GM12878 (cell line): Measurements from ENCODE around the gene LRRC8B. TPM values are rescaled to one million over a fixed set of nuclear protein-coding genes. Genes with fewer than 3 reads are reported as not detected.

Experiments used
- ATAC-seq: fragments of 200-7000 bp; cut with Tn5 transposase; 3 replicates; pipeline ENCODE4 v1.9.1; 2020; ENCODE audit warnings: mild to moderate bottlenecking, moderate library complexity
- BruUV-seq: library from RNA; stranded (reverse); fragments of 400-500 nt; replicated peaks from 2 replicates; lab custom pipeline; 2021; lab: Mats Ljungman, UMichigan
- CTCF ChIA-PET: fragments of 300-600 bp; sonication (Branson Sonifier 250); formaldehyde crosslinking; extraction: SDS; loops from one replicate; lab custom pipeline; 2021; ENCODE audit warnings: inconsistent platforms; lab: Yijun Ruan, JAX
- POLR2A ChIA-PET: fragments of 350-600 bp; formaldehyde crosslinking; extraction: SDS; loops from one replicate; lab custom pipeline; 2021; ENCODE audit warnings: inconsistent platforms; lab: Charles Lee
- RAD21 ChIA-PET: fragments of 300-600 bp; sonication (Branson Sonifier 250); formaldehyde crosslinking; loops from one replicate; lab custom pipeline; 2023; ENCODE audit warnings: antibody characterized with exemption; ENCODE audit not compliant: unreplicated experiment; lab: Charles Lee
- SMC1A ChIA-PET: fragments of 300-600 bp; sonication (Branson Sonifier 250); formaldehyde crosslinking; loops from one replicate; lab custom pipeline; 2023; ENCODE audit not compliant: unreplicated experiment, uncharacterized antibody; lab: Charles Lee
- DNase-seq: peaks from one replicate; pipeline ENCODE4 v3.0.0-alpha.2; 2011; ENCODE audit warnings: low read depth, low spot score
- FAIRE-seq: peaks from 3 replicates; lab custom pipeline; 2011; peaks lifted over from hg19 to GRCh38; lab: Jason Lieb, UNC
- H2AFZ ChIP-seq: 2 replicates; pipeline ENCODE4 v1.6.0; 2011; ENCODE audit warnings: low read depth, low read length, control low read depth; ENCODE audit not compliant: control insufficient read depth
- H3K27ac ChIP-seq: 2 replicates; pipeline ENCODE4 v1.5.1; 2011; ENCODE audit warnings: control low read depth; ENCODE audit not compliant: control insufficient read depth, insufficient read depth
- H3K27me3 ChIP-seq, 2 experiments: replicated peaks in 1 of 2; 2 replicates each; pipeline versions ENCODE4 v1.6.0 to v1.6.1; 2011; ENCODE audit warnings: low read length in 1 of 2; ENCODE audit not compliant: control insufficient read depth in 2 of 2, insufficient read depth in 2 of 2
- H3K36me3 ChIP-seq, 2 experiments: 2 replicates each; pipeline ENCODE4 v1.5.1; 2011; ENCODE audit warnings: low read length in 1 of 2; ENCODE audit not compliant: control insufficient read depth in 2 of 2, insufficient read depth in 2 of 2
- H3K4me1 ChIP-seq: 2 replicates; pipeline ENCODE4 v1.6.1; 2011; ENCODE audit warnings: mild to moderate bottlenecking, low read length, moderate library complexity, mixed read lengths; ENCODE audit not compliant: control insufficient read depth, insufficient read depth
- H3K4me2 ChIP-seq: 2 replicates; pipeline ENCODE4 v1.6.0; 2011; ENCODE audit warnings: control low read depth; ENCODE audit not compliant: control insufficient read depth, insufficient read depth
- H3K4me3 ChIP-seq: fragments of 200-600 bp; sonication (generic); 2 replicates; pipeline ENCODE4 v1.5.1; 2016
- H3K79me2 ChIP-seq: 2 replicates; pipeline ENCODE4 v1.6.0; 2011; ENCODE audit warnings: low read length; ENCODE audit not compliant: control insufficient read depth, insufficient read depth
- H3K9ac ChIP-seq: 2 replicates; pipeline ENCODE4 v1.8.0; 2011; ENCODE audit warnings: low read length, control low read depth, mixed read lengths; ENCODE audit not compliant: control insufficient read depth, insufficient read depth
- H3K9me3 ChIP-seq: replicated peaks from 3 replicates; pipeline ENCODE4 v1.5.1; 2011; ENCODE audit warnings: mild to moderate bottlenecking, low read length; ENCODE audit not compliant: control insufficient read depth, insufficient read depth
- H4K20me1 ChIP-seq: 2 replicates; pipeline ENCODE4 v1.6.0; 2011; ENCODE audit not compliant: control insufficient read depth, insufficient read depth
- CBX5 ChIP-seq: sonication (generic); IDR thresholded peaks from 2 replicates; pipeline ENCODE4 v1.6.1; 2016; ENCODE audit warnings: low read depth, moderate library complexity, mild to moderate bottlenecking, inconsistent platforms
- E2F4 ChIP-seq: IDR thresholded peaks from 2 replicates; pipeline ENCODE4 v1.6.1; 2012; ENCODE audit warnings: low read depth, low read length, improper control_type of control experiment
- EGR1 ChIP-seq, 2 experiments: IDR thresholded peaks; 1 replicate in 1 of 2; 2 replicates in 1 of 2; pipeline ENCODE4 v1.6.1; 2011 to 2012; ENCODE audit warnings: low read depth in 2 of 2, low read length in 2 of 2, borderline replicate concordance in 1 of 2, mild to moderate bottlenecking in 1 of 2, moderate library complexity in 1 of 2
- ESRRA ChIP-seq: IDR thresholded peaks from 2 replicates; pipeline ENCODE4 v1.6.1; 2012; ENCODE audit warnings: mild to moderate bottlenecking, low read length, improper control_type of control experiment
- JUNB ChIP-seq: IDR thresholded peaks from 2 replicates; pipeline ENCODE4 v1.6.1; 2016; ENCODE audit warnings: antibody characterized with exemption, mild to moderate bottlenecking
- JUND ChIP-seq: IDR thresholded peaks from 2 replicates; pipeline ENCODE4 v1.6.1; 2012; ENCODE audit warnings: low read depth, mild to moderate bottlenecking, low read length, improper control_type of control experiment, moderate library complexity
- MLLT1 ChIP-seq: fragments of 450-650 bp; IDR thresholded peaks from 2 replicates; pipeline ENCODE4 v1.6.1; 2016; ENCODE audit warnings: mild to moderate bottlenecking
- PML ChIP-seq: IDR thresholded peaks from 2 replicates; pipeline ENCODE4 v1.6.1; 2012; ENCODE audit warnings: low read length, inconsistent platforms
- POLR2A ChIP-seq: IDR thresholded peaks from 2 replicates; pipeline ENCODE4 v1.6.1; 2011; ENCODE audit warnings: low read depth, mild to moderate bottlenecking, low read length
- REST ChIP-seq: IDR thresholded peaks from 2 replicates; pipeline ENCODE4 v1.6.1; 2012; ENCODE audit warnings: mild to moderate bottlenecking, low read depth, low read length
- SIX5 ChIP-seq: IDR thresholded peaks from 2 replicates; pipeline ENCODE4 v1.6.1; 2011; ENCODE audit warnings: mild to moderate bottlenecking, low read depth, low read length, moderate library complexity; ENCODE audit not compliant: severe bottlenecking
- ZNF274 ChIP-seq: IDR thresholded peaks from one replicate; pipeline ENCODE4 v1.8.0; 2011; ENCODE audit not compliant: insufficient read length, insufficient read depth
- ZNF592 ChIP-seq: fragments of 450-650 bp; IDR thresholded peaks from 2 replicates; pipeline ENCODE4 v1.6.1; 2017; ENCODE audit warnings: mild to moderate bottlenecking, moderate library complexity
- WGBS: methylation state at CpG from one replicate; pipeline ENCODE4 v1.1.6; 2016; ENCODE audit warnings: low lambda C conversion rate; ENCODE audit not compliant: insufficient replicate concordance, insufficient coverage; ENCODE audit errors: missing lambda C conversion rate; 5-methylcytosine and 5-hydroxymethylcytosine counted together
- in situ Hi-C: fragments of 300-500 bp; cut with MboI; formaldehyde crosslinking; loops from 9 replicates; pipeline ENCODE4 v1.14.3; 2018; ENCODE audit warnings: mixed read lengths
- intact Hi-C: fragments of 100-400 bp; cut with micrococcal nuclease; formaldehyde crosslinking; loops from one replicate; pipeline ENCODE4 v1.14.2; 2022; ENCODE audit not compliant: unreplicated experiment
- polyA plus RNA-seq, 11 experiments: library from polyadenylated mRNA; depleted of rRNA in 4 of 11; unstranded in 6 of 11; stranded (reverse) in 5 of 11; fragments of >200 nt; fragmentation: Nextera tagmentation in 4 of 11; fragmentation: Illumina TruSeq in 1 of 11; extraction: Ambion mirVana in 4 of 11; extraction: Trizol in 1 of 11; gene quantifications; 1 replicate in 1 of 11; 2 replicates in 10 of 11; pipeline versions ENCODE4 v1.2.1 to v1.2.3, GENCODE V29; 2011 to 2016; ENCODE audit warnings: inconsistent platforms in 2 of 11, missing spikeins in 2 of 11, low read depth in 1 of 11
- total RNA-seq, 4 experiments: library from RNA; depleted of rRNA in 3 of 4; stranded (reverse); fragments of >200 nt in 3 of 4; fragmentation: Illumina TruSeq in 1 of 4; extraction: Trizol in 1 of 4; gene quantifications; 2 replicates each; pipeline versions ENCODE4 v1.2.1 to v1.2.3, GENCODE V29; 2013 to 2021

Gene LRRC8B
- total and polyA plus RNA-seq, 10 of the 15 experiments (the other 5 are each of a cell fraction or from before 2014, with no cell fraction given): 1.3 to 9.2 (median 5.4) TPM

- TF ChIP-seq ZNF592: no peak
- TF ChIP-seq POLR2A: no peak
- TF ChIP-seq CBX5: no peak
- no peak for TF ChIP-seq JUNB
Observed at GRCh38 chr1:89532866-89533265, 8.2 kb downstream of the LRRC8B start (continued).

GRCh38 chr1:89535537-89535936 lies 10.9 kb downstream of the LRRC8B start:
- no peak overlapping the region for H3K4me2 ChIP-seq
- H2AFZ ChIP-seq: no peak overlapping the region
- RAD21 ChIA-PET: interaction anchor here (1.3 to 1.5 kb wide), 2 partner anchors 11 to 227 kb away, joined by 3 to 5 read pairs; no protein-coding TSS in a partner anchor
- H3K4me1 ChIP-seq: no peaks in the 10 kb centered on the region
- no TSS peak for BruUV-seq
- no peak overlapping the region for H3K27ac ChIP-seq
- intact Hi-C loops (no loop called here), in situ Hi-C loops (no loop called here)
- H3K4me3 ChIP-seq: no peak overlapping the region
- no peak overlapping the region for H3K9ac ChIP-seq
- H3K27me3 ChIP-seq: no peaks in the 10 kb centered on the region
- H3K9me3 ChIP-seq: no peaks in the 10 kb centered on the region; the same call in 2 of the 3 replicates
- FAIRE-seq (no peak), DNase-seq (no peak), ATAC-seq (no peak)
- POLR2A ChIA-PET: no interaction called here
- peaks cover 4% of the 10 kb centered on the region for H3K79me2 ChIP-seq
- SMC1A ChIA-PET: interaction anchor here (0.6 to 1.1 kb wide), 4 partner anchors 16 to 219 kb away, joined by 3 read pairs; no protein-coding TSS in a partner anchor
- WGBS: 96% methylated on average over 2 of the region's 2 CpGs
- no peaks in the 10 kb centered on the region; a peak in 1 of 4 replicates for H3K36me3 ChIP-seq
- CTCF ChIA-PET: interaction anchor here (0.5 to 2.2 kb wide), 3 partner anchors 12 to 562 kb away, joined by 3 to 6 read pairs (median 3); no protein-coding TSS in a partner anchor
- no peaks in the 10 kb centered on the region for H4K20me1 ChIP-seq
- TF ChIP-seq MLLT1: no peak
- TF ChIP-seq ZNF274: no peak
- no peak for TF ChIP-seq E2F4
- TF ChIP-seq EGR1 (IDR thresholded peaks at IDR 0.05; ENCODE audit: borderline replicate concordance in 1 of 2, low read depth in 2 of 2, low read length in 2 of 2): no peak
- no peak for TF ChIP-seq ESRRA
- no peak for TF ChIP-seq JUND
- TF ChIP-seq PML: no peak
- TF ChIP-seq REST: no peak
- TF ChIP-seq SIX5: no peak
